HepG2 (cell line): Measurements from ENCODE around the gene MUTYH. TPM values are rescaled to one million over a fixed set of nuclear protein-coding genes. Genes with fewer than 3 reads are reported as not detected.

Experiments
- ATAC-seq: fragments of 200-7000 bp; cut with Tn5 transposase; 3 replicates; pipeline ENCODE4 v1.9.1; 2020; ENCODE audit warnings: mild to moderate bottlenecking, moderate library complexity
- BruUV-seq: library from RNA; stranded (reverse); fragments of 400-500 nt; replicated peaks from 2 replicates; lab custom pipeline; 2021; lab: Mats Ljungman, UMichigan
- CTCF ChIA-PET: fragments of 300-600 bp; formaldehyde crosslinking; extraction: SDS; loops from one replicate; lab custom pipeline; 2021; ENCODE audit warnings: low total read pairs, inconsistent platforms, low intra/inter-chr PET ratio; lab: Yijun Ruan, JAX
- POLR2A ChIA-PET: fragments of 350-600 bp; sonication (Branson Sonifier 250); formaldehyde crosslinking; loops from one replicate; lab custom pipeline; 2020; ENCODE audit warnings: antibody characterized with exemption, inconsistent platforms; lab: Yijun Ruan, JAX
- DNase-seq: peaks from one replicate; pipeline ENCODE4 v3.0.0-alpha.2; 2015; ENCODE audit warnings: low spot score
- FAIRE-seq: peaks from 3 replicates; lab custom pipeline; 2011; peaks lifted over from hg19 to GRCh38; lab: Jason Lieb, UNC
- H2AFZ ChIP-seq: one replicate; pipeline ENCODE4 v1.6.1; 2011; ENCODE audit warnings: low read length, inconsistent platforms
- H3K27ac ChIP-seq: fragments of 300-600 bp; 3 replicates; pipeline ENCODE4 v1.8.0; 2011; ENCODE audit warnings: mixed run types, mild to moderate bottlenecking, mixed read lengths, low read length, inconsistent platforms; ENCODE audit not compliant: insufficient read depth; ENCODE audit errors: extremely low read length
- H3K27me3 ChIP-seq, 2 experiments: fragments of 200-600 bp in 1 of 2; 2 replicates in 1 of 2; 3 replicates in 1 of 2; pipeline versions ENCODE4 v1.6.0 to v1.8.0; 2011; ENCODE audit warnings: low read length in 2 of 2, mild to moderate bottlenecking in 2 of 2, moderate library complexity in 2 of 2, inconsistent platforms in 1 of 2; ENCODE audit not compliant: insufficient read depth in 2 of 2, control insufficient read depth in 1 of 2
- H3K36me3 ChIP-seq, 2 experiments: fragments of 200-600 bp in 1 of 2; replicated peaks in 1 of 2; 2 replicates in 1 of 2; 3 replicates in 1 of 2; pipeline versions ENCODE4 v1.5.1 to v1.8.0; 2011; ENCODE audit warnings: low read length in 2 of 2, inconsistent platforms in 1 of 2; ENCODE audit not compliant: insufficient read depth in 2 of 2, control insufficient read depth in 1 of 2
- H3K4me1 ChIP-seq: 2 replicates; pipeline ENCODE4 v1.5.1; 2012; ENCODE audit warnings: low read length, inconsistent platforms; ENCODE audit not compliant: insufficient read depth
- H3K4me2 ChIP-seq: 2 replicates; pipeline ENCODE4 v1.6.0; 2011; ENCODE audit warnings: low read depth, low read length, inconsistent platforms
- H3K4me3 ChIP-seq, 3 experiments: fragments of 200-600 bp in 1 of 3; sonication (generic), shearing (Covaris generic) in 1 of 3; replicated peaks in 1 of 3; 2 replicates each; pipeline ENCODE4 v1.5.1; 2011 to 2016; ENCODE audit warnings: low read length in 3 of 3, inconsistent platforms in 2 of 3, low read depth in 2 of 3, mild to moderate bottlenecking in 2 of 3, control low read depth in 1 of 3, mixed read lengths in 1 of 3; ENCODE audit not compliant: insufficient read depth in 1 of 3
- H3K79me2 ChIP-seq: one replicate; pipeline ENCODE4 v1.6.1; 2011; ENCODE audit warnings: low read length, inconsistent platforms; ENCODE audit not compliant: insufficient read depth
- H3K9ac ChIP-seq: 2 replicates; pipeline ENCODE4 v1.6.0; 2011; ENCODE audit warnings: mild to moderate bottlenecking, low read depth, low read length, inconsistent platforms; ENCODE audit not compliant: insufficient read depth
- H3K9me3 ChIP-seq: 2 replicates; pipeline ENCODE4 v1.5.1; 2012; ENCODE audit warnings: mild to moderate bottlenecking, low read length
- H4K20me1 ChIP-seq: 2 replicates; pipeline ENCODE4 v1.6.0; 2011; ENCODE audit warnings: inconsistent platforms, mild to moderate bottlenecking, low read length, moderate library complexity; ENCODE audit not compliant: insufficient read depth
- GFI1 ChIP-seq: sonication (generic); formaldehyde crosslinking; IDR thresholded peaks from 2 replicates; pipeline ENCODE4 v1.5.0; 2020; ENCODE audit warnings: missing genetic modification reagents, mild to moderate bottlenecking, borderline replicate concordance
- HMG20A ChIP-seq: IDR thresholded peaks from 2 replicates; pipeline ENCODE4 v1.6.1; 2016; ENCODE audit warnings: borderline replicate concordance
- PREB ChIP-seq: sonication (generic); formaldehyde crosslinking; IDR thresholded peaks from 2 replicates; pipeline ENCODE4 v1.4.0; 2020; ENCODE audit warnings: missing genetic modification reagents
- ZNF275 ChIP-seq: sonication (generic); formaldehyde crosslinking; IDR thresholded peaks from 2 replicates; pipeline ENCODE4 v1.8.0; 2022; ENCODE audit warnings: missing genetic modification reagents, mild to moderate bottlenecking, inconsistent platforms, borderline replicate concordance
- WGBS: methylation state at CpG from one replicate; pipeline ENCODE4 v1.1.6; 2017; ENCODE audit warnings: low lambda C conversion rate; 5-methylcytosine and 5-hydroxymethylcytosine counted together
- in situ Hi-C: cut with HindIII; loops from 2 replicates; pipeline ENCODE4 v1.10.0; 2017; ENCODE audit warnings: low pct_unique_long_range_greater_than_20kb; ENCODE audit not compliant: extremely low pct_ligation_motif_present
- intact Hi-C: fragments of 100-400 bp; cut with micrococcal nuclease; formaldehyde crosslinking; loops from one replicate; pipeline ENCODE4 v1.10.0; 2022; ENCODE audit not compliant: unreplicated experiment
- polyA plus RNA-seq, 8 experiments: library from polyadenylated mRNA; depleted of rRNA in 3 of 8; stranded (reverse) in 7 of 8; unstranded in 1 of 8; fragments of >200 nt; fragmentation: Illumina TruSeq in 4 of 8; extraction: Trizol in 4 of 8; gene quantifications; 2 replicates each; pipeline versions ENCODE4 v1.2.1 to v1.2.3, GENCODE V29; 2011 to 2016; ENCODE audit warnings: low read depth in 4 of 8, missing spikeins in 1 of 8, mixed read lengths in 1 of 8; ENCODE audit not compliant: insufficient read depth in 1 of 8
- total RNA-seq, 5 experiments: library from RNA; depleted of rRNA; stranded (reverse); fragments of >200 nt; fragmentation: Illumina TruSeq; extraction: Trizol; gene quantifications; 2 replicates each; pipeline ENCODE4 v1.2.3, GENCODE V29; 2016; ENCODE audit warnings: low read depth in 1 of 5

MUTYH gene
- total and polyA plus RNA-seq, 2 of the 13 experiments (the other 11 are each of a cell fraction or from before 2014, with no cell fraction given): 16.3 to 17.1 TPM

GRCh38 chr1:45321444-45321843, 18.8 kb downstream of the MUTYH start (continued):
- TF ChIP-seq ZNF275 (CRISPR knock-in tag) (no peak), HMG20A (CRISPR knock-in tag) (no peak)

- Histone ChIP-seq H3K36me3 (no peaks in the 10 kb centered on the region), H3K4me2 (no peak overlapping the region), H3K9ac (no peak overlapping the region), H2AFZ (no peak overlapping the region), H3K4me3 (no peak overlapping the region), H3K9me3 (no peaks in the 10 kb centered on the region), H3K27me3 (peaks cover 0 to 2% of the 10 kb centered on the region in 2 experiments; a peak in 1 of 5 replicates), H3K79me2 (no peaks in the 10 kb centered on the region), H3K27ac (no peak overlapping the region), H4K20me1 (no peaks in the 10 kb centered on the region), H3K4me1 (peaks cover 30% of the 10 kb centered on the region)
- in situ Hi-C loops (no loop called here), intact Hi-C loops (no loop called here)
- no peak for TF ChIP-seq PREB (CRISPR knock-in tag)
- no peak for TF ChIP-seq GFI1 (CRISPR knock-in tag)
- 63% methylated on average over 4 of the region's 4 CpGs for WGBS
- DNase-seq: no peak
- POLR2A ChIA-PET: interaction anchor here (0.9 to 3.2 kb wide), 2 partner anchors 16 to 20 kb away, joined by 6 to 16 read pairs; partner anchors contain the start of genes MUTYH and TOE1
- no peak for ATAC-seq
- FAIRE-seq: no peak
- BruUV-seq: no TSS peak
- CTCF ChIA-PET: no interaction called here
Measured at GRCh38 chr1:45319761-45320160, 20.5 kb downstream of the MUTYH start.
